ENCODE results near the gene CCDC102A.

Gene CCDC102A

DNA sequence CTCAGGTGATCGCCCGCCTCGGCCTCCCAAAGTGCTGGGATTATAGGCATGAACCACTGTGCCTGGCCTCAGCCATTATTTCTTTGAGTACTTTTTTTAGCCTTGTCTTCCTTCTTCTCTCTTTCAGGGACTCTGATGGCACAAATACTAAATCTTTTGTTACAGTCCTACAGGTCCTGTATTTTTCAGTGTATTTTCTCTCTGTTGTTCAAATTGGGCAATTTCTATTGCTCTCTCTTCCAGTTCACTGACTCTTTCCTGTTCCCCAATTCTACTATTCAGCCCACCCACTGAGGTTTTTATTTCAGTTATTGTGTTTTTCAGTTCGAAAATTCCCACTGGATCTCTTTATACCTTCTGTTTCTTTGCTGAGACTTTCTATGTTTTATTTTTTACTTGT, 42.6 kb downstream of the CCDC102A start:
- TF ChIP-seq, protein P1, sequence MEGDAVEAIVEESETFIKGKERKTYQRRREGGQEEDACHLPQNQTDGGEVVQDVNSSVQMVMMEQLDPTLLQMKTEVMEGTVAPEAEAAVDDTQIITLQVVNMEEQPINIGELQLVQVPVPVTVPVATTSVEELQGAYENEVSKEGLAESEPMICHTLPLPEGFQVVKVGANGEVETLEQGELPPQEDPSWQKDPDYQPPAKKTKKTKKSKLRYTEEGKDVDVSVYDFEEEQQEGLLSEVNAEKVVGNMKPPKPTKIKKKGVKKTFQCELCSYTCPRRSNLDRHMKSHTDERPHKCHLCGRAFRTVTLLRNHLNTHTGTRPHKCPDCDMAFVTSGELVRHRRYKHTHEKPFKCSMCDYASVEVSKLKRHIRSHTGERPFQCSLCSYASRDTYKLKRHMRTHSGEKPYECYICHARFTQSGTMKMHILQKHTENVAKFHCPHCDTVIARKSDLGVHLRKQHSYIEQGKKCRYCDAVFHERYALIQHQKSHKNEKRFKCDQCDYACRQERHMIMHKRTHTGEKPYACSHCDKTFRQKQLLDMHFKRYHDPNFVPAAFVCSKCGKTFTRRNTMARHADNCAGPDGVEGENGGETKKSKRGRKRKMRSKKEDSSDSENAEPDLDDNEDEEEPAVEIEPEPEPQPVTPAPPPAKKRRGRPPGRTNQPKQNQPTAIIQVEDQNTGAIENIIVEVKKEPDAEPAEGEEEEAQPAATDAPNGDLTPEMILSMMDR (IDR thresholded peaks at IDR 0.05; ENCODE audit: unreplicated experiment in 3 of 3), result no peak
- peaks cover 5% of the 10 kb centered on the region for H3K27me3 Mint-ChIP-seq (ENCODE audit: low read depth)
- no peak overlapping the region for H3K4me3 Mint-ChIP-seq
- peak overlapping the region in 1 of 3 experiments; percentile 14 for H3K27ac Mint-ChIP-seq
- H3K9me3 Mint-ChIP-seq, result no peaks in the 10 kb centered on the region
- no peaks in the 10 kb centered on the region for H3K36me3 Mint-ChIP-seq (ENCODE audit: low read depth)
- peaks cover under 1% of the 10 kb centered on the region for H3K4me1 Mint-ChIP-seq

DNA sequence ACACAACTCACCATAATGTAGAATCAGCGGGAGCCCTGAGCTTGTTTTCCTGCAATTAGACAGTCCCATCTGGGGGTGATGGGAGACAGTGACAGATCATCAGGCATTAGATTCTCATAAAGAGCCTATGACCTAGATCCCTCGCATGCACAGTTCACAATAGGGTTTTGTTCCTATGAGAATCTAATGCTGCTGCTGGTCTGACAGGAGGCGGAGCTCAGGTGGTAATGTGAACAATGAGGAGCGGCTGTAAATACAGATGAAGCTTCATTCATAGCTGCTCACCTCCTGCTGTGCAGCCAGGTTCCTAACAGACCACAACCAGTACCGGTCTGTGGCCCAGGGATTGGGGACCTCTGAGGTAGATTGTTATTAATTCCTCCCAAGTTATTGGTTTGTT, 47.1 kb downstream of the CCDC102A start:
- H3K27me3 Mint-ChIP-seq (ENCODE audit: low read depth), result peaks cover 7% of the 10 kb centered on the region
- no peaks in the 10 kb centered on the region for H3K9me3 Mint-ChIP-seq
- no peak overlapping the region for H3K27ac Mint-ChIP-seq
- no peak overlapping the region for H3K4me3 Mint-ChIP-seq
- TF ChIP-seq, protein P1 (IDR thresholded peaks at IDR 0.05; ENCODE audit: unreplicated experiment in 3 of 3), result no peak
- no peaks in the 10 kb centered on the region for H3K36me3 Mint-ChIP-seq (ENCODE audit: low read depth)
- H3K4me1 Mint-ChIP-seq, result peaks cover 20% of the 10 kb centered on the region

DNA sequence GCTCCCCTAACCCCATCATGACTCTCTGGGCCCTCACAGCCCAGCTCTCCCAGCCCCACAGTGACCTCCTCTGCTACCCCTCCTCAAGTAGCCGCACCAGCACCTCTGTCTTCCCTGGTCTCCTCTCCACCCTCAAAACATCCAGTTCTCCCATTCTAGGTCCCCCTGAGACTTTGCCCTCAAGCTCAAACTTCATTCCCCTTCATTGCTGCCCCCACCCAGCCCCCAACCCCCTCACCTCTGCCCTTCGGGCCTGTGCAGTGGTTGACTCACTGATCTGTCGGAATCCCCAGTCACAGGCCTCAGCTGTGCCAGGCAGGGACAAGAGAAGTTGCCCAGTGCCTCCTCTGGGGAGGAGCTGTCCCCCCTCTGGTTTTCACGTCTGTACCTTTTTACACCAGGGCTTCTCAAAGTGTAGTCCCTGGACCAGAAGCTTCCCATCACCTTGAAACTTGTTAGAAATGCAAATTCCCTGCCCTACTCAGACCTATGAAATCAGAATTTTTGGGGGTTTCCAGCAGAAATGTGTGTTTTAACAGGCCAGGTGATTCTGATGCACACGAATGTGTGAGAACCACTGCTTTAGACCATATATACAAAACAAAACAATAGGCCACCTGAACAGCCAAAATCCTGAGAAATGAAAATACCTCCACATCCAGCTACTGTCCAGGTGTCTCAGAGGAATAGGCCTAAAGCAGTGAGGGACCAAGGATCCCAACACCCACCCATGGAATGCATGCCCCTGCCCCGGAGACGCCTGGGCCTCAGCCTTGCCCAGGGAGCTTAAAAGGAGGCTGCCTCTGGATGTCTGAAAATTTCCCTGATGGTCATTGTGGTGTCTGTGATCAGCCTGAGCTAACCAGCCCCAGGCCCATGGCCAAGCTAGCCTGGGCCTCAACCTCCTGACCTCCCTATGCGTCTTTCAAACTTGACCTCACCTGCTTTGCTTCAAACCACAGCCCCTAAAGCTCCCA, 49.2 kb downstream of the CCDC102A start:
- Mint-ChIP-seq H3K27me3 (ENCODE audit: low read depth) (peaks cover 7% of the 10 kb centered on the region), H3K27ac (peak overlapping the region; percentile 67 to 92 (median 80)), H3K4me3 (peak overlapping the region; percentile 86 to 90 (median 88)), H3K9me3 (no peaks in the 10 kb centered on the region), H3K36me3 (ENCODE audit: low read depth) (no peaks in the 10 kb centered on the region), H3K4me1 (peaks cover 20% of the 10 kb centered on the region)
- TF ChIP-seq, protein P1 (IDR thresholded peaks at IDR 0.05; ENCODE audit: unreplicated experiment in 3 of 3), result no peak

DNA sequence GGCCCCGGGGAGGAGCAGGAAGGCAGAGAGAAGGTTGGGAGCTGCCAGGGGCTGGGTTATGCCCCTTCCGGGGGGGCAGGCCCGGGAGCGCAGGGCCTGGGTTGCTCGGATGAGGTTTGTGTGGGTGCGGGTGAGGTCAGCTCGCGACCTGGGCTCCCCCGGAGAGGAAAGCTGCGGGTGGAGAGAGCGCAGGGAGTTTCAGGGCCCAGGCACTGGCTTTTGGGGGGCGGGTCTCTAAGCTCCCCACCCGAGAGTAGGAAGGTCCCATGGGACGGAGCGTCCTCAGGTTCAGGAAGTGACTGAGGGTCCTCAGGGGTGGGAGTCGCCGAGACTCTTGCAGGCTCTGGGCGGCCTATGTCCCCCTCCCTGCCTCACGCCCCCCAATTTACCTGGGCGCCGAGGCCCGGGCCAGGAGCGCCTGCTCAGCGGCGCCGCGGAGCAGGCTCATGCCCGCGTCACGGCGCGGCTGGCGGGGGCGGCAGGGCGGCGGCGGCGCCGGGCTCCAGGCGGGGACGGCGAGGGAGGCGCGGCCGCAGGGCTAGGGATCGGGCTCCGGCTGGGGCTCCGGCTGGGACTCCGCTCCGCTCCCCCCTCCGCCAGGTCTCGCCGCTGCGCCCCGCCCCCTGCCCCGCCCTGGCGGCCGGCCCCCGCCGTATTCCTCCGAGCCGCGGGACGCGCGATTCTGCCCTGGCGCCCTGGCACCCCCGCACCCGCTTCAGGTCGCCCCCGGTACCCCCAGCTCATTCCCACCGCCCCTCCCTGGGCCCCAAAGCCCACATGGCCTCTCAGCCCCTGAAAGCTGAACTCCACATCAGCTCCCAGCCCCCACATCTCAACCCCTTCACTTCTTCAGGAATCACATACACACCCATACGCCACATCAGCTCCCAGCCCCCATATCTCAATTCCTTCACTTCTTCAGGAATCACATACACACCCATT, 50.2 kb downstream of the CCDC102A start, which contains the start of gene DOK4:
DOK4 (minus strand) TSS at position 578 of the 942 bp plus-strand sequence. CDS start 6,986 bp downstream, outside the sequence.
- Mint-ChIP-seq H3K27me3 (ENCODE audit: low read depth) (peaks cover 7% of the 10 kb centered on the region), H3K4me3 (peak within 1 kb of the TSS; percentile 88 to 97 (median 92)), H3K9me3 (no peaks in the 10 kb centered on the region), H3K36me3 (ENCODE audit: low read depth) (no peaks in the 10 kb centered on the region), H3K4me1 (peaks cover 20% of the 10 kb centered on the region), H3K27ac (peak within 1 kb of the TSS; percentile 67 to 92 (median 80))
- TF ChIP-seq, protein P1 (IDR thresholded peaks at IDR 0.05; ENCODE audit: unreplicated experiment in 3 of 3), result no peak

DNA sequence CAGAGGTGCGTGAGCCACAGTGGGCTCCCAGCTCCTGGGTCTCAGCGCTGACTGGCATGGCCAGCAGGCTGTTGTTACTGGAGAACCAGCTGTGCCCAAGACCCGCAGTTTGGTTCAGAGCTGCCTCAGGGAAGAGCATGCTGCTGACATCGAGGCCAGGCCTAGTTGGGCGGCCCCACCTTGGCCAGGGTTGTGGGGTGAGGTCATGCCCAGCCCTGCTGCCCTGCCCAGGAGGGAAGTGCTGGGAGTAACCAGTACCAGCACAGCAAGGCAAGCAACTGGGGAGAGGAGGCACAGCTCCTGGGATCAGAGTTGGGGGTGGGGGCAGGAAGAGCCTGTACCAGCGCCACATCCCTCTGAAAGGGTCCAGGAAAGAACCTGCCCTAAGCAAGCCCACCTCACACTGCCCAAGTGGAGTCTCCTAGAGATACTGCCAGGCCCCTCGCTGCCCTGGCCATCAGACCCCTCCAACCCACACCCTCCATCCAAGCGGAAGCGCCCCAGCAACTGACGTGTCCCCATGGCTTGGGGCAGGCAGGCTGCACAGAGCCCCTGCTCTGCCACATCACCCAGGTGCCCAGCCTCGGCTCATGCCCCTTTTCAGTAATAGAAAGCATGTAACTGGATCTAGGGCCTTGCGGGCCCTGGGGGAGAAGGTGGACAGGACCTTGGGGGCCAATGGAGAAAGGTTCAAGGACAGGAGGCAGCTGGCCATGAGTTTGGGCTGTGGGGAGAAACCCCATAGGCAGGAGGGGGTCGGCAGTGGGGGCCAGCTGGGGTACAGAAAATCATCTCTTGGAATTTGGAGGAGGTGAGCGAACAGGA, 51.1 kb downstream of the CCDC102A start:
- H3K9me3 Mint-ChIP-seq, result no peaks in the 10 kb centered on the region
- TF ChIP-seq, protein P1 (IDR thresholded peaks at IDR 0.05; ENCODE audit: unreplicated experiment in 3 of 3), result no peak

More for the DNA sequence above, 51.1 kb downstream of the CCDC102A start:
- Mint-ChIP-seq H3K27ac (peak overlapping the region; percentile 24 to 73 (median 54)), H3K27me3 (ENCODE audit: low read depth) (peaks cover 7% of the 10 kb centered on the region), H3K4me1 (peaks cover 20% of the 10 kb centered on the region), H3K4me3 (peak overlapping the region; percentile 88 to 97 (median 92)), H3K36me3 (ENCODE audit: low read depth) (no peaks in the 10 kb centered on the region)

Measured in nephron (organoid).